Left ventricle myocardium inferior (tissue), 1 donor: ENCODE measurements around the gene IER5L. TPM values are rescaled to one million over a fixed set of nuclear protein-coding genes. Genes with fewer than 3 reads are reported as not detected.

Experiments used
- DNase-seq: peaks from one replicate; pipeline ENCODE4 v3.0.0-alpha.2; 2020
- H3K27ac ChIP-seq: fragments of 200-600 bp; replicated peaks from 2 replicates; pipeline ENCODE4 v1.8.0; 2021
- H3K27me3 ChIP-seq: fragments of 200-600 bp; 2 replicates; pipeline ENCODE4 v1.8.0; 2021; ENCODE audit warnings: low read depth
- H3K36me3 ChIP-seq: fragments of 200-600 bp; 2 replicates; pipeline ENCODE4 v1.8.0; 2021
- H3K4me1 ChIP-seq: fragments of 200-600 bp; 2 replicates; pipeline ENCODE4 v1.8.0; 2021
- H3K4me3 ChIP-seq: fragments of 200-600 bp; 2 replicates; pipeline ENCODE4 v1.8.0; 2021; ENCODE audit warnings: mild to moderate bottlenecking, moderate library complexity
- H3K9me3 ChIP-seq: fragments of 200-600 bp; replicated peaks from 2 replicates; pipeline ENCODE4 v1.8.0; 2021
- CTCF ChIP-seq: fragments of 200-600 bp; IDR thresholded peaks from 2 replicates; pipeline ENCODE4 v1.8.0; 2021; ENCODE audit warnings: antibody characterized with exemption, mild to moderate bottlenecking, borderline replicate concordance
- intact Hi-C: fragments of 100-400 bp; cut with micrococcal nuclease; formaldehyde crosslinking; loops from one replicate; pipeline ENCODE4 v1.11.0; 2022
- total RNA-seq: library from RNA; stranded (reverse); fragmentation: NEBNext Ultra II Directional; extraction: Animal tissue kit (Norgen Biotek cat#: 25700); gene quantifications from one replicate; pipeline ENCODE4 v1.2.1, GENCODE V29; 2021
- donor health status: DM: no; HTN: yes; CAD: no; lungs with severe emphysema.

IER5L gene
- total RNA-seq, 1 donor from 2014 or later: 3.8 TPM

GRCh38 chr9:129128689-129129088, 49.4 kb downstream of the IER5L start:
- Histone ChIP-seq H3K4me1 (peaks cover 13% of the 10 kb centered on the region), H3K9me3 (no peaks in the 10 kb centered on the region), H3K27ac (no peak overlapping the region), H3K4me3 (no peak overlapping the region), H3K36me3 (peaks cover 73% of the 10 kb centered on the region), H3K27me3 (no peaks in the 10 kb centered on the region)
- no peak for DNase-seq
- no peak for TF ChIP-seq CTCF
- intact Hi-C loops: no loop called here

- H3K27ac ChIP-seq: no peak overlapping the region
- intact Hi-C loops: no loop called here
- TF ChIP-seq CTCF: no peak
- H3K4me1 ChIP-seq: peaks cover 13% of the 10 kb centered on the region
- no peaks in the 10 kb centered on the region for H3K27me3 ChIP-seq
- H3K9me3 ChIP-seq: no peaks in the 10 kb centered on the region
- no peak for DNase-seq
- peaks cover 75% of the 10 kb centered on the region for H3K36me3 ChIP-seq
- H3K4me3 ChIP-seq: no peak overlapping the region
These were observed 51.1 kb downstream of the IER5L start for GRCh38 chr9:129126749-129127618.

Other genes starting within 250 kb of the IER5L start
- 8.4 TPM for gene DOLK, start 230.7 kb downstream of the IER5L start, total RNA-seq
- 15.9 TPM for gene NUP188, start 230.6 kb downstream of the IER5L start, total RNA-seq
- gene SH3GLB2, start 149.9 kb downstream of the IER5L start, total RNA-seq: 33.9 TPM
- gene MIGA2, start 141.6 kb downstream of the IER5L start, total RNA-seq: 35.6 TPM
- 9.4 TPM for gene DOLPP1, start 97.2 kb downstream of the IER5L start, total RNA-seq
- gene CRAT, start 67.5 kb downstream of the IER5L start, total RNA-seq: 85.3 TPM
- gene PTPA, start 66.8 kb downstream of the IER5L start, total RNA-seq: 162 TPM